Smooth muscle cell (in vitro differentiated cells): ENCODE measurements around the gene SPSB1. TPM values are rescaled to one million over a fixed set of nuclear protein-coding genes. Genes with fewer than 3 reads are reported as not detected.

ENCODE experiments used
- DNase-seq: peaks from one replicate; lab custom pipeline; 2025; ENCODE audit not compliant: unreplicated experiment; lab: John Stamatoyannopoulos, UW
- H2AFZ ChIP-seq: fragments of 200-600 bp; sonication (generic); 2 replicates; pipeline ENCODE4 v1.6.0; 2016; ENCODE audit warnings: antibody characterized with exemption, low read depth, mild to moderate bottlenecking
- H3F3A ChIP-seq: fragments of 200-600 bp; sonication (generic); 2 replicates; pipeline ENCODE4 v1.6.0; 2017; ENCODE audit warnings: antibody characterized with exemption, low read depth
- H3K27ac ChIP-seq: fragments of 200-600 bp; sonication (generic); 2 replicates; pipeline ENCODE4 v1.5.1; 2016; ENCODE audit warnings: low read depth, mild to moderate bottlenecking
- H3K27me3 ChIP-seq: fragments of 200-600 bp; sonication (generic); 2 replicates; pipeline ENCODE4 v1.6.1; 2016; ENCODE audit warnings: low read depth, mild to moderate bottlenecking
- H3K36me3 ChIP-seq: fragments of 200-600 bp; sonication (generic); 2 replicates; pipeline ENCODE4 v1.5.1; 2016; ENCODE audit warnings: low read depth
- H3K4me1 ChIP-seq: fragments of 200-600 bp; sonication (generic); 2 replicates; pipeline ENCODE4 v1.5.1; 2016; ENCODE audit warnings: low read depth
- H3K4me2 ChIP-seq: fragments of 200-600 bp; sonication (generic); 2 replicates; pipeline ENCODE4 v1.6.0; 2016; ENCODE audit warnings: mild to moderate bottlenecking
- H3K4me3 ChIP-seq: fragments of 200-600 bp; sonication (generic); 2 replicates; pipeline ENCODE4 v1.5.1; 2016; ENCODE audit warnings: mild to moderate bottlenecking
- H3K79me2 ChIP-seq: fragments of 200-600 bp; sonication (generic); 2 replicates; pipeline ENCODE4 v1.6.0; 2016; ENCODE audit warnings: low read depth, mild to moderate bottlenecking
- H3K9ac ChIP-seq: fragments of 200-600 bp; sonication (generic); 2 replicates; pipeline ENCODE4 v1.6.0; 2016; ENCODE audit warnings: low read depth
- H3K9me3 ChIP-seq: fragments of 200-600 bp; sonication (generic); replicated peaks from 2 replicates; pipeline ENCODE4 v1.5.1; 2016; ENCODE audit warnings: low read depth
- H4K20me1 ChIP-seq: fragments of 200-600 bp; sonication (generic); 2 replicates; pipeline ENCODE4 v1.6.0; 2016; ENCODE audit warnings: low read depth
- CTCF ChIP-seq: fragments of 200-600 bp; sonication (generic); IDR thresholded peaks from 2 replicates; pipeline ENCODE4 v1.5.1; 2017; ENCODE audit warnings: borderline replicate concordance, mild to moderate bottlenecking, antibody characterized with exemption; ENCODE audit not compliant: insufficient read depth, poor library complexity, severe bottlenecking
- WGBS: methylation state at CpG from one replicate; pipeline ENCODE4 v1.1.7; 2016; ENCODE audit warnings: low lambda C conversion rate; 5-methylcytosine and 5-hydroxymethylcytosine counted together
- polyA plus RNA-seq: library from polyadenylated mRNA; unstranded; fragments of >200 nt; fragmentation: Nextera tagmentation; extraction: Ambion mirVana; gene quantifications from 2 replicates; pipeline ENCODE4 v1.2.1, GENCODE V29; 2016
- total RNA-seq: library from RNA; depleted of rRNA; stranded (reverse); fragments of >200 nt; gene quantifications from 2 replicates; pipeline ENCODE4 v1.2.3, GENCODE V29; 2014

SPSB1 gene
- total and polyA plus RNA-seq, 2 experiments from 2014 or later: 27.6 to 37.0 TPM

- Histone ChIP-seq H3K4me1 (peaks cover 32% of the 10 kb centered on the region), H3K27ac (peak overlapping the region; percentile 93), H3K9me3 (no peaks in the 10 kb centered on the region), H3K36me3 (no peaks in the 10 kb centered on the region), H3F3A (peaks cover 34% of the 10 kb centered on the region), H3K4me3 (no peak overlapping the region), H2AFZ (no peak overlapping the region), H3K27me3 (no peaks in the 10 kb centered on the region), H4K20me1 (peaks cover 97% of the 10 kb centered on the region), H3K4me2 (peak overlapping the region; percentile 80), H3K79me2 (peaks cover 91% of the 10 kb centered on the region), H3K9ac (no peak overlapping the region)
- WGBS: 94% methylated on average over 20 of the region's 20 CpGs
- DNase-seq: no peak
- TF ChIP-seq CTCF: no peak
Observed at GRCh38 chr1:9319208-9319788, 26.6 kb downstream of the SPSB1 start.

GRCh38 chr1:9319789-9320519 lies 27.3 kb downstream of the SPSB1 start:
- no peak for TF ChIP-seq CTCF
- Histone ChIP-seq H2AFZ (no peak overlapping the region), H4K20me1 (peaks cover 97% of the 10 kb centered on the region), H3K4me1 (peaks cover 32% of the 10 kb centered on the region), H3F3A (peaks cover 29% of the 10 kb centered on the region), H3K36me3 (no peaks in the 10 kb centered on the region), H3K27me3 (no peaks in the 10 kb centered on the region), H3K4me2 (peak overlapping the region; percentile 80), H3K9ac (peak overlapping the region; percentile 84), H3K9me3 (no peaks in the 10 kb centered on the region), H3K4me3 (no peak overlapping the region), H3K27ac (peak overlapping the region; percentile 93), H3K79me2 (peaks cover 91% of the 10 kb centered on the region)
- DNase-seq: no peak
- WGBS: 65% methylated on average over 21 of the region's 21 CpGs

GRCh38 chr1:9320520-9321479 lies 28.1 kb downstream of the SPSB1 start:
- Histone ChIP-seq H3F3A (peaks cover 29% of the 10 kb centered on the region), H3K27me3 (no peaks in the 10 kb centered on the region), H3K9ac (peak overlapping the region; percentile 84), H3K36me3 (no peaks in the 10 kb centered on the region), H2AFZ (no peak overlapping the region), H3K4me2 (peak overlapping the region; percentile 80), H3K27ac (peak overlapping the region; percentile 93), H3K4me3 (peak overlapping the region; percentile 11), H3K4me1 (peaks cover 34% of the 10 kb centered on the region), H4K20me1 (peaks cover 97% of the 10 kb centered on the region), H3K9me3 (no peaks in the 10 kb centered on the region), H3K79me2 (peaks cover 91% of the 10 kb centered on the region)
- peak; percentile 63 for DNase-seq
- no peak for TF ChIP-seq CTCF
- WGBS: 25% methylated on average over 31 of the region's 31 CpGs
